MM.1S (cell line): ENCODE measurements around the gene EFNB1.

ENCODE experiments used
- EZH2 ChIP-seq: fragments of 300-600 bp; sonication (generic); optimal IDR thresholded peaks from 2 replicates; pipeline ENCODE3; 2017; ENCODE audit warnings: low read depth, mild to moderate bottlenecking, antibody characterized with exemption, low read length, mixed read lengths
- TF ChIP-seq, protein P1 (sequence below): fragments of 300-600 bp; sonication (generic); IDR thresholded peaks from 2 replicates; pipeline ENCODE4 v1.5.1; 2016; ENCODE audit warnings: antibody characterized with exemption, low read length, mixed read lengths

DNA sequence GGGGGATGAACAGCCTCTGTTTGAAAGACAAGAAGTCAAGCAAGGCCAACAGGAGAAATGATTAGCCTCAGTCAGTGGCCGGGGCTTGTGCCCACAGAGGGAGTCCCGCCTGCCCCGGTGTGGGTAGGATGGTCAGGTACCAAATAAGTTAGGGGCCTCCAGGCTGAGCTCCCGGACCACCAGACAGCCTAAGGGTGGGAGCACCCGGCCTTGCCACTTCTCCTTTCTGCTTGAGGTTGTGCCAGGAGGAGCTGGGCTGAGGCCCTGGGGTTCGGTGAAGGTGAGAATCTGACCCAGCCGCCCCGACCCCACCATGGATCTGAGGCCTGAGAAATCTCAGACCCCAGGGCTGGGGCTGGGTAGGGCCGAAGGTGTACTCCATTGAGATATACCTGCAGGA lies 48.8 kb downstream of the EFNB1 start:
- TF ChIP-seq, protein P1, sequence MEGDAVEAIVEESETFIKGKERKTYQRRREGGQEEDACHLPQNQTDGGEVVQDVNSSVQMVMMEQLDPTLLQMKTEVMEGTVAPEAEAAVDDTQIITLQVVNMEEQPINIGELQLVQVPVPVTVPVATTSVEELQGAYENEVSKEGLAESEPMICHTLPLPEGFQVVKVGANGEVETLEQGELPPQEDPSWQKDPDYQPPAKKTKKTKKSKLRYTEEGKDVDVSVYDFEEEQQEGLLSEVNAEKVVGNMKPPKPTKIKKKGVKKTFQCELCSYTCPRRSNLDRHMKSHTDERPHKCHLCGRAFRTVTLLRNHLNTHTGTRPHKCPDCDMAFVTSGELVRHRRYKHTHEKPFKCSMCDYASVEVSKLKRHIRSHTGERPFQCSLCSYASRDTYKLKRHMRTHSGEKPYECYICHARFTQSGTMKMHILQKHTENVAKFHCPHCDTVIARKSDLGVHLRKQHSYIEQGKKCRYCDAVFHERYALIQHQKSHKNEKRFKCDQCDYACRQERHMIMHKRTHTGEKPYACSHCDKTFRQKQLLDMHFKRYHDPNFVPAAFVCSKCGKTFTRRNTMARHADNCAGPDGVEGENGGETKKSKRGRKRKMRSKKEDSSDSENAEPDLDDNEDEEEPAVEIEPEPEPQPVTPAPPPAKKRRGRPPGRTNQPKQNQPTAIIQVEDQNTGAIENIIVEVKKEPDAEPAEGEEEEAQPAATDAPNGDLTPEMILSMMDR = no peak
- TF ChIP-seq EZH2 = no peak
